IMR-90 (cell line): ENCODE results near the gene CYGB. TPM values are rescaled to one million over a fixed set of nuclear protein-coding genes. Genes with fewer than 3 reads are reported as not detected.

ENCODE experiments used
- ATAC-seq: fragments of 200-7000 bp; cut with Tn5 transposase; 2 replicates; pipeline ENCODE4 v1.9.1; 2020; ENCODE audit warnings: low read depth, mild to moderate bottlenecking, moderate library complexity
- BruUV-seq: library from RNA; stranded (reverse); fragments of 400-500 nt; replicated peaks from 2 replicates; lab custom pipeline; 2021; lab: Mats Ljungman, UMichigan
- CTCF ChIA-PET: fragments of 300-600 bp; formaldehyde crosslinking; extraction: SDS; loops from one replicate; lab custom pipeline; 2021; ENCODE audit warnings: antibody characterized with exemption; lab: Yijun Ruan, JAX
- POLR2A ChIA-PET: fragments of 300-600 bp; sonication (Branson Sonifier 250); formaldehyde crosslinking; loops from one replicate; lab custom pipeline; 2022; ENCODE audit warnings: antibody characterized with exemption; ENCODE audit not compliant: unreplicated experiment; lab: Charles Lee
- DNase-seq: peaks from one replicate; pipeline ENCODE4 v3.0.0; 2013
- H2AFZ ChIP-seq: replicated peaks from 2 replicates; pipeline ENCODE3; 2013; ENCODE audit warnings: low read length, mild to moderate bottlenecking; ENCODE audit not compliant: poor library complexity
- H2AK5ac ChIP-seq: 2 replicates; pipeline ENCODE4 v1.6.1; 2013; ENCODE audit warnings: low read depth, low read length, inconsistent platforms
- H2AK9ac ChIP-seq: replicated peaks from 2 replicates; pipeline ENCODE3; 2013; ENCODE audit warnings: mild to moderate bottlenecking, low read depth, low read length, moderate library complexity; ENCODE audit not compliant: poor library complexity
- H2BK120ac ChIP-seq: 2 replicates; pipeline ENCODE4 v1.6.1; 2013; ENCODE audit warnings: low read depth, low read length, inconsistent platforms
- H2BK15ac ChIP-seq: 3 replicates; pipeline ENCODE4 v1.6.1; 2013; ENCODE audit warnings: low read depth, low read length, inconsistent platforms
- H2BK20ac ChIP-seq: 2 replicates; pipeline ENCODE4 v1.6.1; 2013; ENCODE audit warnings: low read depth, mild to moderate bottlenecking, inconsistent platforms, low read length, moderate library complexity
- H2BK5ac ChIP-seq: 2 replicates; pipeline ENCODE4 v1.6.1; 2013; ENCODE audit warnings: mild to moderate bottlenecking, low read depth, low read length, inconsistent platforms; ENCODE audit not compliant: poor library complexity, severe bottlenecking
- H3K14ac ChIP-seq: replicated peaks from 2 replicates; pipeline ENCODE4 v1.6.1; 2013; ENCODE audit warnings: low read depth, low read length, inconsistent platforms
- H3K18ac ChIP-seq: 2 replicates; pipeline ENCODE4 v1.6.1; 2013; ENCODE audit warnings: low read depth, low read length, control low read depth
- H3K23ac ChIP-seq: 2 replicates; pipeline ENCODE4 v1.6.1; 2013; ENCODE audit warnings: low read depth, low read length, inconsistent platforms
- H3K27ac ChIP-seq: 2 replicates; pipeline ENCODE4 v1.5.1; 2013; ENCODE audit warnings: mild to moderate bottlenecking, control low read depth, low read length; ENCODE audit not compliant: insufficient read depth
- H3K27me3 ChIP-seq: 2 replicates; pipeline ENCODE4 v1.6.1; 2013; ENCODE audit warnings: low read length; ENCODE audit not compliant: control insufficient read depth, insufficient read depth
- H3K36me3 ChIP-seq: 2 replicates; pipeline ENCODE4 v1.6.1; 2013; ENCODE audit warnings: low read length, mixed read lengths; ENCODE audit not compliant: control insufficient read depth, insufficient read depth
- H3K4ac ChIP-seq: 2 replicates; pipeline ENCODE4 v1.6.1; 2013; ENCODE audit warnings: low read depth, low read length, inconsistent platforms
- H3K4me1 ChIP-seq: 2 replicates; pipeline ENCODE4 v1.6.1; 2013; ENCODE audit warnings: low read length, mixed read lengths; ENCODE audit not compliant: control insufficient read depth, insufficient read depth
- H3K4me2 ChIP-seq: 2 replicates; pipeline ENCODE4 v1.6.1; 2013; ENCODE audit warnings: low read depth, mild to moderate bottlenecking, control low read depth, low read length, moderate library complexity
- H3K4me3 ChIP-seq: 2 replicates; pipeline ENCODE4 v1.5.1; 2013; ENCODE audit warnings: low read depth, mild to moderate bottlenecking, control low read depth, low read length, moderate library complexity; ENCODE audit not compliant: insufficient read depth
- H3K56ac ChIP-seq: 2 replicates; pipeline ENCODE4 v1.6.1; 2013; ENCODE audit warnings: low read length, inconsistent platforms; ENCODE audit not compliant: insufficient read depth; ENCODE audit errors: extremely low read depth
- H3K79me1 ChIP-seq, 2 experiments: 2 replicates each; pipeline ENCODE4 v1.6.1; 2013; ENCODE audit warnings: low read length in 2 of 2, inconsistent platforms in 1 of 2, low read depth in 1 of 2
- H3K9ac ChIP-seq: 2 replicates; pipeline ENCODE4 v1.6.1; 2013; ENCODE audit warnings: low read depth, low read length, control low read depth
- H3K9me1 ChIP-seq: 2 replicates; pipeline ENCODE4 v1.6.1; 2013; ENCODE audit warnings: low read length, inconsistent platforms; ENCODE audit not compliant: insufficient read depth
- H3K9me3 ChIP-seq: 2 replicates; pipeline ENCODE4 v1.6.1; 2013; ENCODE audit warnings: low read length; ENCODE audit not compliant: control insufficient read depth, insufficient read depth
- H4K20me1 ChIP-seq: 2 replicates; pipeline ENCODE4 v1.6.1; 2013; ENCODE audit warnings: low read length, inconsistent platforms; ENCODE audit not compliant: insufficient read depth
- H4K5ac ChIP-seq: 2 replicates; pipeline ENCODE4 v1.6.1; 2013; ENCODE audit warnings: mild to moderate bottlenecking, low read depth, low read length, control low read depth
- H4K8ac ChIP-seq, 2 experiments: 2 replicates each; pipeline ENCODE4 v1.6.1; 2013; ENCODE audit warnings: low read depth in 2 of 2, low read length in 2 of 2, control low read depth in 1 of 2, inconsistent platforms in 1 of 2
- H4K91ac ChIP-seq: 2 replicates; pipeline ENCODE4 v1.6.1; 2013; ENCODE audit warnings: low read depth, low read length, inconsistent platforms; ENCODE audit not compliant: insufficient read depth
- BHLHE40 ChIP-seq: fragments of 150-350 bp; IDR thresholded peaks from 2 replicates; pipeline ENCODE4 v1.6.1; 2016; ENCODE audit warnings: mild to moderate bottlenecking, low read depth, low read length
- CEBPB ChIP-seq: IDR thresholded peaks from 2 replicates; pipeline ENCODE4 v1.6.1; 2012; ENCODE audit warnings: low read depth, low read length, improper control_type of control experiment
- CHD1 ChIP-seq: IDR thresholded peaks from 2 replicates; pipeline ENCODE4 v1.6.1; 2012; ENCODE audit warnings: low read depth, low read length, improper control_type of control experiment
- CTCF ChIP-seq: conservative IDR thresholded peaks from 2 replicates; pipeline ENCODE4 v1.5.1; 2012; ENCODE audit warnings: mild to moderate bottlenecking, low read depth, low read length, improper control_type of control experiment
- FOS ChIP-seq: fragments of 150-350 bp; IDR thresholded peaks from 2 replicates; pipeline ENCODE4 v1.6.1; 2016; ENCODE audit warnings: low read depth, low read length
- MAFK ChIP-seq: IDR thresholded peaks from 2 replicates; pipeline ENCODE4 v1.6.1; 2012; ENCODE audit warnings: low read depth, low read length, improper control_type of control experiment
- MAZ ChIP-seq: IDR thresholded peaks from 2 replicates; pipeline ENCODE4 v1.6.1; 2012; ENCODE audit warnings: low read depth, mild to moderate bottlenecking, low read length, improper control_type of control experiment, moderate library complexity, borderline replicate concordance
- MXI1 ChIP-seq: IDR thresholded peaks from 2 replicates; pipeline ENCODE4 v1.6.1; 2012; ENCODE audit warnings: low read depth, mild to moderate bottlenecking, low read length, moderate library complexity, borderline replicate concordance
- NFE2L2 ChIP-seq: fragments of 150-350 bp; IDR thresholded peaks from 2 replicates; pipeline ENCODE4 v1.6.1; 2016; ENCODE audit warnings: low read depth, mild to moderate bottlenecking, low read length
- POLR2A ChIP-seq: IDR thresholded peaks from 2 replicates; pipeline ENCODE4 v1.6.1; 2012; ENCODE audit warnings: mild to moderate bottlenecking, low read depth, low read length
- RAD21 ChIP-seq: IDR thresholded peaks from 2 replicates; pipeline ENCODE4 v1.6.1; 2012; ENCODE audit warnings: low read length, improper control_type of control experiment
- RCOR1 ChIP-seq: IDR thresholded peaks from 2 replicates; pipeline ENCODE4 v1.6.1; 2012; ENCODE audit warnings: mild to moderate bottlenecking, low read length, improper control_type of control experiment; ENCODE audit not compliant: insufficient replicate concordance
- RFX5 ChIP-seq: IDR thresholded peaks from 2 replicates; pipeline ENCODE4 v1.8.0; 2012; ENCODE audit warnings: low read depth, mild to moderate bottlenecking, low read length, moderate library complexity
- SMC3 ChIP-seq: fragments of 150-350 bp; IDR thresholded peaks from 2 replicates; pipeline ENCODE4 v1.6.1; 2016; ENCODE audit warnings: low read depth, mild to moderate bottlenecking, antibody characterized with exemption, low read length, moderate library complexity
- USF2 ChIP-seq: fragments of 150-350 bp; IDR thresholded peaks from 2 replicates; pipeline ENCODE4 v1.6.1; 2017; ENCODE audit warnings: mild to moderate bottlenecking, antibody characterized with exemption, low read length, low read depth
- WGBS, 2 experiments: methylation state at CpG; one replicate each; pipeline versions ENCODE4 v1.1.5 to v1.1.7; 2013; ENCODE audit warnings: missing lambda C conversion rate in 2 of 2; ENCODE audit not compliant: insufficient read length in 1 of 2; ENCODE audit errors: extremely low coverage in 2 of 2; 5-methylcytosine and 5-hydroxymethylcytosine counted together
- dilution Hi-C: fragments of 300-500 bp; cut with HindIII; formaldehyde crosslinking; loops from one replicate; pipeline ENCODE4 v1.14.3; 2018; ENCODE audit warnings: low sequenced_read_pairs; ENCODE audit not compliant: unreplicated experiment
- in situ Hi-C: fragments of 300-500 bp; cut with MboI; formaldehyde crosslinking; loops from 3 replicates; pipeline ENCODE4 v1.14.3; 2019; ENCODE audit warnings: low sequenced_read_pairs, inconsistent platforms, mixed read lengths
- intact Hi-C: fragments of 100-400 bp; cut with micrococcal nuclease; formaldehyde crosslinking; loops from 2 replicates; pipeline ENCODE4 v1.10.0; 2022
- polyA plus RNA-seq, 3 experiments: library from polyadenylated mRNA; depleted of rRNA; stranded (reverse); fragments of >200 nt; gene quantifications; 2 replicates each; pipeline ENCODE4 v1.2.3, GENCODE V29; 2012; ENCODE audit warnings: low replicate concordance in 1 of 3
- total RNA-seq: library from RNA; depleted of rRNA; stranded (reverse); fragments of >200 nt; gene quantifications from 2 replicates; pipeline ENCODE4 v1.2.3, GENCODE V29; 2012

The CYGB gene
- total and polyA plus RNA-seq, 2 of the 4 experiments (the other 2 are of a cell fraction), result 1.3 to 2.9 TPM

- DNase-seq, result no peak
- Histone ChIP-seq H3K14ac (no peak overlapping the region), H2BK120ac (no peak overlapping the region), H2AFZ (no peak overlapping the region), H2BK20ac (no peak overlapping the region), H4K91ac (no peak overlapping the region; the same call in 1 of the 2 replicates), H3K4me1 (peaks cover 15% of the 10 kb centered on the region), H3K4me3 (no peak overlapping the region), H3K27ac (no peak overlapping the region), H2AK9ac (peak overlapping the region; percentile 71), H3K9me3 (no peaks in the 10 kb centered on the region), H4K5ac (no peak overlapping the region), H3K4ac (no peak overlapping the region), H2BK15ac (no peak overlapping the region), H3K4me2 (no peak overlapping the region), H3K56ac (no peak overlapping the region), H2AK5ac (peak overlapping the region; percentile 20; the same call in 1 of the 2 replicates), H3K36me3 (no peaks in the 10 kb centered on the region), H4K8ac (no peak overlapping the region), H3K9me1 (no peaks in the 10 kb centered on the region; the same call in 1 of the 2 replicates), H3K27me3 (no peaks in the 10 kb centered on the region), H3K18ac (no peak overlapping the region), H3K9ac (no peak overlapping the region), H3K23ac (no peak overlapping the region), H4K20me1 (no peaks in the 10 kb centered on the region), H3K79me1 (peaks cover 0 to 5% of the 10 kb centered on the region in 2 experiments; a peak in 2 of 4 replicates), H2BK5ac (no peak overlapping the region)
- WGBS, 2 experiments, result 82% methylated on average over 6 of the region's 17 CpGs; no CpG with 5 or more reads in 1 of the 2 experiments
- POLR2A ChIA-PET, result no interaction called here
- intact Hi-C loops (no loop called here), in situ Hi-C loops (no loop called here), dilution Hi-C loops (no loop called here)
- CTCF ChIA-PET, result no interaction called here
- ATAC-seq, result no peak
- BruUV-seq, result no TSS peak
- TF ChIP-seq MAFK, result no peak
- TF ChIP-seq BHLHE40, result no peak
- no peak for TF ChIP-seq CEBPB
- TF ChIP-seq USF2, result no peak
- no peak for TF ChIP-seq CHD1
- no peak for TF ChIP-seq MXI1
- no peak for TF ChIP-seq RAD21
- no peak for TF ChIP-seq RCOR1
- no peak for TF ChIP-seq MAZ
- TF ChIP-seq NFE2L2, result no peak
- no peak for TF ChIP-seq POLR2A
- no peak for TF ChIP-seq CTCF
- TF ChIP-seq FOS, result no peak
- TF ChIP-seq RFX5, result no peak
- TF ChIP-seq SMC3, result no peak
Observed at GRCh38 chr17:76491271-76492122, 46.0 kb downstream of the CYGB start.
